ENCODE measurements around the gene CKB.

Gene CKB

DNA sequence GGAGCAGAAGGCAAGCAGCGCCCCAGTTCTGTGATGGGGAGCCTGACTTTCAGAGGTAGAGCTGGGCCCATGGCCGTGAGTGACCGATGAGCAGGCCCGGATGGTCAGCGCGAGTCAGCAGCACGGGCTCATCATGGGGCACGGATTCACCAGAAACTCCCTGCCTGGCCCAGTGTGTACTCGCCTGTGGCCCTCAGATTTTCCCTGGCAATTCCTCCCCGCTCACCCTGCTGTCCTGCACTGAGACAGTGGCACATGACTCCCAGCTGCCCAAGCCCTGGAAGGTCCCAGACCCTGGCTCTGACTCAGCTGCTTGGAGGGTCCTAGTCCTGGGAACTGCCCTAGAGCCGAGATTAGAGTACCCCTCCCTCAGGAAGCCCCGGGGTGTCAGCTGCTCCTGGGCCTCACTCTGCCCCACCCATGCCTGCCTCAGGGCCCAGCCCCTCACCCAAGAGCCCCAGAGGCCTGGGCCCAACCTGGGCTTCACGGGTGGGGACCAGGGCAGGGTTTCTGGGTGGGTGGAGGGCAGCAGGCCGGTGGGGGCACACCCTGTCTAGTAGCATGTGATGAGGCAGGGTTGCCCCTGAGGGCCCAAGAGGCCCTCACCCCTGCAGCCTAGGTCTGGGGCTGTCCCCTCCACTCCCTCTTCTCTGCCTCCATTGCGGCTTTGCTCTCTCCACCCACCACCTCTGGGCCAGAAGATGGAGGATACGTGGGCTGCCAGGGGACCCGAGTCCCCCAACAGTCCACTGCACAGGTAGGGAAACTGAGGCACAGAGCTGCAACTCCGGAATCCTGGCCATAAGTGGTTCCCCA, 14.8 kb upstream of the CKB start:
- DNase-seq = no peak

DNA sequence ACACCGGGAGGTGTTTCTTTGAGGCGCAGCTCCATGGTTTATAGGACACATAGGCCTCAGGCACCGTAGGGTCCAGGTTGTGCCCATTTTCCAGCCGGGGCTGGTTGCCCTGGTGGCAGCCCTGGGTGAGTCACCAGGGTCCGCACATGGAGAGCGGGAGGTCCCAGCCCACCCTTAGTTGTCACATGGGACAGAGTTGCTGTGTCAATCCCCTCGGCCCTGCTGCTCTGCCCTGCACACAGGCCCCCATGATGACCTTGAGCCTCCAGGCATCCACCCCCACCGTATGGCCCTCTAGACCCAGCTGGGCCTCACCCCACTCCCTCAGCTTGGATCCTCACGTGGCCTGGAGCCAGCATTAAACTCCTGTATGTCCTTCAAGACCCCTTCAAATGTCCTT, 14.1 kb upstream of the CKB start:
- DNase-seq = no peak

DNA sequence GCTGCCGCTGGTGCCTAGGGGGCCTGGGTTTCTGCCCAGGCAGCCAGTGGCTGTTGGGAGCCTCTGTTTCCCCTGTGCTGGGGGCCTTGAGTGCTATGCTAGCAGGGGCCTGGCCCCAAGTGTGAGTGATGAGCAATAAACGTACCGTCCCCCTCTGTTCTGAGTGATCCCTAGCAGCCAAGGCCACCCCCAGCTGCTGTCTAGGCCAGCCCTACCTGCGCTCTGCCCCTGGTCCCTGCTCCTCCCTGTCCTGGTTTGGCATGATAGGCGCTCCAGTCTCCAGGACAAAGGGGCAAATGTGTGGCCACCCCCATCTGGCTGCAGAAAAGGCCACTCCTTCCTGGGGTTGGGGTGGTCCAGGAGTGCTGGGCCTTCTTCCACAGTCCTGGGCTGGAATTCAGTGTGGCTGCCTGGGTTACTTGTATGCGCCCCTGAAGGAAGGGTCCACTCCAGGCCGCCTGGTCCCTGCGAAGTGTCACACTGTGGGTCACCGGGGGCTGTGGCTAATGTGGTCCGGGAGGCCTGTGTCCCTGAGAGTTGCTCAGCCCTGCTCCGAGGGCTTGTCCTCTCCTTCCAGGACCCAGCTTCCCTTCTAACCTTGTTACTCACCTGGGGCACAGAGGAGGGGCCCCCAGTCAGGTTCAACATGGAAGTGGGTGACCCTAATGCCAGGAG, 13.4 kb upstream of the CKB start:
- no peak for DNase-seq

- DNase-seq = no peak
These were observed 12.7 kb upstream of the CKB start for GRCh38 chr14:103535081-103535890.

DNA sequence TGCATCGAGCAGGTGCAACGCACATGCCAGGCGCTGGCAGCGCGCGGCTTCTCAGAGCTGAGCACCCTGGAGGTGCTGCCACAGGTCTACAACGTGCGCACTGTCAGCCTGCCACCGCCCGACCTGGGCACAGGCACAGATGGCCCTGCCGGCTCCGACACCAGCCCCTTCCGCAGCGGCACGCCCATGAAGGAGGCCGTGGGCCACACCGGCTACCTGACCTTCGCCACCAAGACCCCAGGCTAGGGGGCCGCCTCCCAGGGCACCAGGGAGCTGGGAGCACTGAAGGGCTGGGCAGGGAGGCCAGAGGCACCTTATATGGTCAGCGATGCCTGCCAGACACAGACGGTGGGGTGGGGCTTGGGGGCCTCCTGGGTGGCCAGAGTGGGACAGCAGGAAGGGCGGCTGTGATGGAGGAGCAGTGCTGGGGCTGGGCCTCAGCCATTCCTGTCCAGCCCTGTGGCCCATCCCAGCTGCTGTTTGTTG, 12.0 kb upstream of the CKB start:
- no peak for DNase-seq

DNA sequence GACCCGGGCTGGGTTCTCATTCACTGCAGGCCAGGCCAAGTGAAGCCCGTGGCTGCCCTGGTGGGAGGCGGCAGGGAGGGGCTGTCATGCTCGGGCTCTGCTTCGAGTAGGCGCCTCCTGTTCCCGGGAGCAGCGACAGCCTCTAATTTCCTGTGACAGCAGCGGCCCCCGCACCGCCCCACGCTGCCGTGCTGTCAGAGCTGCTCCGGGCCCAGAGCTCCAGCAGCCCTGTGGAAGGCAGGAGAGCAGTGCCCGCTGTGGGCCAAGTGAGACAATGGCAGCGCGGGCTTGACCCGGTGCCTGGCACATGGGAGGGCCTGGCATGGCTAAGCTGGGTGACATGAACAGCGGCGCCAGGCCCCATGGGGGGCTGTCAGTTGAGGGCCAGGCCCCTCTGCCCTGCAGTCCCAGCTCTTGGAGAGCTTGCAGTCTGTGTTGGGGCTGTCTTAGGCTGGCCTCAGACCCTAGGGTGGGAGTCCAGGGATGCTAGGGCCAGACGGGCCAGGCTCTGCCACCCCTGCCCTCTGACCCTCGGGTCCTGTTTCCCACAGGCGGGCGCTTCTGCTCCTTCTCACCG, 11.5 kb upstream of the CKB start:
- DNase-seq = no peak

DNA sequence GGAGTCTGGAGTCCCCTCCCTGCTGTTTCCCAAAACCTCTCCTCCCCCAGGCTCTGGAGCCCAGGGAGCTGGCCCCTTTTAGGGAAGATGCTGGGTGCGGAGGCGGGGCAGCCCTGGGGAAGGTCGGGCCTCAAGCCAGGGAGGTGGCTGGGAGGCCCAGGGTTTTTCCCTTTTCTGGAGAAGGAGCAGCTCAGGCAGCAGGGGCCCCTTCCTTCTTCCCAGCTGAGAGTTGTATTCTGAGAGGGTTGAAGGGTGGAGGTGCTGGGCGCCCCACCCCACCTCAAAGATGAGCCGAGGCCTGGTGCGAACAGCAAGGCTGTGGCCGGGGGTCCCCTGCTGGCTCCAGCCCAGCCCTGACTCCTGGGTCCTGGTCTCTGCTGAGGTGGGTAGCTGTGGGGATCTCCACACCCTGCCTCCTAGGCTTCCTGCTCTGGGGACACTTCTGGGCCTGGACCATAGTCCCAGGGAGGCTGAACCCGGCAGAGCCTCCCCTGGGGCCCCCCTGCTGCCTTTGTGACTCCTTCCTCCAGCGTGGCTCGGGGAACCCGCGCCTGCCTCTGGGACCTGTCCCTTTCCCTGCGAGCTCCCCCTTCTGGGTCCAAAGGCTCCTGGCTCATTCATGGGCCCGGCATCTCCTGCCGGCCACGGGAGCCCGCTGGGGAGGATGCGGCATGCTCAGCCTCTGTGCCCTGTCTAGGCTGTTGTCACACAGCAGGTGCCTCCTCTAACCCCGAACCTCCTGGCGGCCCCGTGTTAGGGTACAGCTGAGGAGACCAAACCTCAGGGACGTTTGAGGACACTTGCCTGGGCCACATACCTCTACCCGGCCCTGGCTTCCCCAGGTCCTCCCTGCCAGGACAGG, 10.7 kb upstream of the CKB start:
- DNase-seq = no peak

DNA sequence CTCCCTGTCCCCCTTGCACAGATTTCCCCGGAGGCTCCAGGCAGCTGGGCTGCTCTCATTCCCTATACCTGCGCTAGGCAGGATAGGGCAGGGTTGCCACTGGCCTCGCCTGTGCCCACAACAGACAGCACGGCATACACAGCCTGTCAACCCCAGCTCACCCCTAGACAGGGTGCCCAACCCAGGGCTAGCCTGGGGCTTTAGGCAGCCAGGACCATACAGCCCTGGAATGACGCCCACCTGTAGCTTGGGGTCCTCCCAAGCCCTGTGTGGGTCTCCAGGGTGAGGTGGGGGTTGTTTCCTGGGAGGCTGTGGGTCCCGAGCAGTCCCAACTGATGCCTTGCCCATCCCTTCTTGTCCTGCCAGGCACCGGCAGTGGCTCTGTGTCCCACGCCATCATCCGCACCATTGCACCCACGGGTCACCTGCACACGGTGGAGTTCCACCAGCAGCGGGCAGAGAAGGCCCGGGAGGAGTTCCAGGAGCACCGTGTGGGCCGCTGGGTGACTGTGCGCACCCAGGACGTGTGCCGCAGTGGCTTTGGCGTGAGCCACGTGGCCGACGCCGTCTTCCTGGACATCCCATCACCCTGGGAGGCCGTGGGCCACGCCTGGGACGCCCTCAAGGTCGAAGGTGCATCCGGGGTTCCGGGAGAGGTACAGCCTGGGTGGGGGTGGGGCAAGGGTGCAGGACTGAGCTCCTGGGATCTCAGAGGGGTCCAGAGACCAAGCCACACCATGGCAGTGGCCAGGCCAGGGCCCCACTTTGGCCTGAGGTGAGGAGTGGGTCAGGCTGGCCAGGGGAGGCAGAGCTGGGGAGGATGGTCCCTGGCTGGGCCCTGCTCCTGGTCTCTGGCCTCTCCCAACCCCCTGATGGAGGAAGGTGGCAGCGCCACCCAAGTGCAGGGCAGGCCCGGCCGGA, 9.8 kb upstream of the CKB start:
- no peak for DNase-seq

- no peak for DNase-seq
These were observed 9.0 kb upstream of the CKB start for GRCh38 chr14:103531421-103532215.

DNA sequence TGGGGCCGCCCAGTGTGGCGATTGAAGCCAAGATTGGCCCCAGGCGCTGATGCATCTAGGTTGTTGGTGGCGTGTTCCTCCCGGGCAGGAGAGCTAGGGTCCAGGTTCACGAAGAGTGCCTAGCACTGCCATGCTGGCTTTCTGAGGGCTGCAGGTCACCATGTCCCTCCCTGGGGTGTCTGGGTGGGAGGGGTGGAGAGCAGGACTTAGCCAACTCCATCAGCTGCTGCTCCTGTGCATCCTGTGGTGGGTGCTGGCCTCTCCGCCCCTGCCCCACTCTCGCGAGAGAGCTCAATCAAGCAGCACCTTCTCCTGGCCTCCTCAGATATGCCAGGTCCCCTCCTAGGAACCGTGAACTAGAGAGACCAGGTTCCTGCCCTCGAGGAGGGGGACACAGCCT, 8.2 kb upstream of the CKB start:
- DNase-seq = no peak

- no peak for DNase-seq
These were observed 7.8 kb upstream of the CKB start for GRCh38 chr14:103530390-103530789.

DNA sequence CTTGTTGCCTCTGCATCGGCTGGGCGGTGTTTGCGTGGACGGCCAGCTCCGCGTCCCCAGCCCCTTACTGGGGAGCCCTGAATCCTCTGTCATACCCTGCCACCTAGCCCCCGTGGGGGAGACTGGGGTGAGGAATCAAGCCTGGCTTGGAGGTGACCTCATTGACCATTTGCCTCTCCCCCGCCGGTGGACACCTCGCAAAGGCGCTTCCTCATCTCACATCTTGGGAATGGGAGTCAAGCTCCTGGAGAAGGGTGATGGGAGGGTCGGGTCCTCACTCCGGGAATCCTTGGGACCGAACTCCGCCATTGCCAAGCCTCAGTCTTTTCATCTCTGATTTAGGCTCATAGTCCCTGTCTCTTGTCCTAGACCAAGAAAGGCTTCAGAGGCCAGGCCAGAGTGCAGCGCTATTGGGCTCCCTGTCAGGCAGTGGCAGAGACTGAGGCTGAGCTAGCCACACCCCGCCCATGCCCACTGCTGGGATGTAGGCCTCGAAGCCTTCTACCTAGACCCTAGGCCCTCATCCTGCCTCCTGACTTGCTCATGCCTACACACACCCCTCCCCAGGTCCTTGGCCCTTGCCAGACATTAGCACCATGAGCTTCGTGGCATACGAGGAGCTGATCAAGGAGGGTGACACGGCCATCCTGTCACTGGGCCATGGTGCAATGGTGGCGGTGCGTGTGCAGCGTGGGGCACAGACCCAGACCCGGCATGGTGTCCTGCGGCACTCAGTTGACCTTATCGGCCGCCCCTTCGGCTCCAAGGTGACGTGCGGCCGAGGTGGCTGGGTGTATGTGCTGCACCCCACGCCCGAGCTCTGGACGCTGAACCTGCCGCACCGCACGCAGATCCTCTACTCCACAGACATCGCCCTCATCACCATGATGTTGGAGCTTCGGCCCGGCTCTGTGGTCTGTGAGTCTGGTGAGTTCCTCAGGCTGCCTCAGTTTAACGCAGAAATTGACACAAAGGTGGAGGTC, 7.0 kb upstream of the CKB start:
- no peak for DNase-seq

DNA sequence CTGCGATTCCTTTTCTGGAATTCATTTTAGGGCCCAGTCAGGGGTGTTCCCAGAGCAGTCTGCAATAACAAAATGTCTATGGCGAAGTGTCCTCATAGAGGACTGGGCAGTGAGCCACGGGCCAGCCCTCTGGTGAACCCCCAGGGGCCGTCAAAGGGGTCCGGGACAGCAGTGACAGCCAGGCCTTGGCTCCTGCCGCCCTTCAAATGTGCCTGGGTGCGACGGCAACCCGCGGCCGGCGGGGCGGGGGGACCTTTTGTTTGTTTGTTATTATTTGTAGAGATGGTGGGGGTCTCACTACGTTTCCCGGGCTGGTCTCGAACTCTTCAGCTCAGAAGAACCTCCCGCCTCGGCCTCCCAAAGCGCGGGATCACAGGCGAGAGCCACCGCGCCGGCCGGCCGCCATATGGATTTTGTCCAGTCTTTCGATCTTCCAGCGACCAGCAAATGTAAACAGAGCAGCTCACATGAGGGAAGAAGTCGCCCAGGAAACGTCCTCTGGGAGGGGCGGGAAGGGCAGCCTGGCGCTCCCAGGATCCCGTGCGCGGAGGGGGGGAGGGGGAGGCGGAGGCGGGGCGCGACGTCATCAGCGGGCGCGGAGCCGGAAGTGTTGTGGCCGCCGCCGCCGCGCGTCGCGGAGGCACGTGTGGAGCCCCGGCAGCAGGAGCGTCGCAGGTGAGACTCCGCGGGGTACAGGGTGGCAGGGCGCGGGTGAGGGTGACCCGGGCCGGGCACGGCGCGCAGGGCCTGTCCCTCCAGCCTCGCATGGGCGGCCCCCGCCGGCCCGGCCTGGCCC, 6.2 kb upstream of the CKB start, which contains the start of gene TRMT61A:
Gene TRMT61A (plus strand): TSS at position 610 of the 796 bp plus-strand sequence. CDS start 783 bp downstream, outside the sequence.
- peak; percentile 13 for DNase-seq

GRCh38 chr14:103528146-103528586, 5.5 kb upstream of the CKB start:
- DNase-seq = no peak

DNA sequence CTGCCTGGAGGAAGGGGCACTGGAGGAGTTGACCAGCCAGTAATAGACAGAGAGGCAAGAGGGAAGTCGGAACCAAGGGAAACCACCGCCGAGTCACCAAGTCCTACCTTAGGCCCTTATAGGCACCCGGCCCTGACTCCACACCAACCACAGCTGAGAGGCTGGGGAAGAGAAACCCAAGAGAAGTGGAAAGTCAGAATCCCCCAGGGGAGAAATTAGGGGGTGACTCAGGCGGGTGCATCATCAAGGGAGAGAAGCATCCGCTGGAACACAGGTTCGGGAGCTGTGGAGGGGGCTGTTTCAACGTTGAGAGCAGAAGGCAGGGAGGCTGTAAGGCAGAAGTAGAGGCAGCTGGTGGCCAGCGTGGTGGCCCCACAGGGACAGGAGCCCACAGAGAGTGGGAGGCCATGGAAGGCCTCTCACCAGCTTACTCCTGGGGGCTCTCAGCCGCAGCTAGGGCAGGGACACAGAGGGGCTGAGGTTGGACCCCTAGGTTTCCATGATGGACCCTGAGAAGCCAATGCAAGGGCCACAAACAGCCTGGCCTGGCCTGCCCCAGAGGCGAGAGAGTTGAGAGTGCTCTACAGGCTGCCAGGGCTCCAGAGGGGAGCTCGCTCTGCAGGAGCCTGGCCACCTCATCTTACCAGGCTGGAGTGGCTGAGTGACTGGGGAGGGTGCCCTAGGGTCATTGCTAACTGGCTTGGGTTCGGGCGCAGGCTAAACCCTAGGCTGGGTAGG, 4.9 kb upstream of the CKB start:
- DNase-seq = no peak

DNA sequence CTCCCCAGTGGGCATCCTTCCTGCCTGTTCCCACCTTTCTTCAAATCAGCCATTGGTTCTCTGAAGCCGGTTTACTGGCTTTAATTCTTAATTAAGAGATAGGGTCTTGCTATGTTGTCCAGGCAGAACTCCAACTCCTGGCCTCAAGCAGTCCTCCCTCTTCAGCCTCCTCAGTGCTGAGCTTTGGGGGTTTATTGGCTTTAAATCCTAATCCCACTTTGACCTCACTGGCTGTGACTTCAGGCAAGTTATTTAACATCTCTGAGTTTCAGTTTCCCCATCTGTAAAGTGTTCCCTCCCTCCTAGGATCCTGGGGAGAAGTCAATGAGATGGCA, 4.3 kb upstream of the CKB start:
- DNase-seq = no peak

- DNase-seq = no peak
These were observed 3.8 kb upstream of the CKB start for GRCh38 chr14:103526247-103526913.

All from KG1 (cell line).